Activated naive CD4-positive, alpha-beta T cell treated with anti-CD3 and anti-CD28 coated beads, Interleukin-2, amount 50 U/mL, for 72 hours (primary cell): ENCODE data around the gene HSD3B7. TPM values are rescaled to one million over a fixed set of nuclear protein-coding genes. Genes with fewer than 3 reads are reported as not detected.

Source experiments
- ATAC-seq, 2 donors: fragments of 150-1000 bp; cut with Tn5 transposase; 2 replicates each; pipeline ENCODE4 v1.10.0; 2021; ENCODE audit warnings: mild to moderate bottlenecking in 2 of 2, moderate library complexity in 2 of 2
- DNase-seq, 2 donors: peaks; one replicate each; pipeline ENCODE4 v3.0.0; 2021 to 2022; ENCODE audit warnings: low spot score in 2 of 2
- H3K27ac Mint-ChIP-seq, 2 donors: one replicate each; pipeline ENCODE4 v1.8.0; 2022; ENCODE audit warnings: mild to moderate bottlenecking in 2 of 2, mixed read lengths in 2 of 2
- H3K36me3 Mint-ChIP-seq, 2 donors: one replicate each; pipeline ENCODE4 v1.8.0; 2022; ENCODE audit warnings: mixed read lengths in 2 of 2
- H3K9me3 Mint-ChIP-seq, 2 donors: one replicate each; pipeline ENCODE4 v1.8.0; 2022; ENCODE audit warnings: mixed read lengths in 2 of 2
- total RNA-seq, 2 donors: library from RNA; stranded (reverse); gene quantifications; one replicate each; pipeline ENCODE4 v1.2.3, GENCODE V29; 2022

The HSD3B7 gene
- total RNA-seq, 2 donors from 2014 or later, result 4.1 to 9.2 TPM

DNA sequence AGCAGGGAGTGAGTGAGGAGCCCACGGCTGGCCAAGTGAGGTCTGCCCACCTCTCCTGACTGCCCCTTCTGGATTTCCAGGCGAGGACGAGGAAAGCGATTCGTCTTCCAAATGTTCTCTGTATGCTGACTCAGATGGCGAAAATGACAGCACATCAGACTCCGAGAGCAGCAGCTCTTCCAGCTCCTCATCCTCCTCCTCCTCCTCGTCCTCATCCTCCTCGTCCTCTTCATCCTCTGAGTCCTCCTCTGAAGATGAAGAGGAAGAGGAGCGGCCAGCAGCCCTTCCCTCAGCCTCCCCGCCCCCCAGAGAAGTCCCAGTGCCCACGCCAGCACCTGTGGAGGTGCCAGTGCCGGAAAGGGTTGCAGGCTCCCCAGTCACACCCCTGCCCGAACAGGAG, 13.7 kb upstream of the HSD3B7 start:
- Mint-ChIP-seq H3K27ac (peak overlapping the region in 1 of 2 donors; percentile 52), H3K36me3 (peaks cover 15 to 26% of the 10 kb centered on the region in 2 donors), H3K9me3 (no peaks in the 10 kb centered on the region)

DNA sequence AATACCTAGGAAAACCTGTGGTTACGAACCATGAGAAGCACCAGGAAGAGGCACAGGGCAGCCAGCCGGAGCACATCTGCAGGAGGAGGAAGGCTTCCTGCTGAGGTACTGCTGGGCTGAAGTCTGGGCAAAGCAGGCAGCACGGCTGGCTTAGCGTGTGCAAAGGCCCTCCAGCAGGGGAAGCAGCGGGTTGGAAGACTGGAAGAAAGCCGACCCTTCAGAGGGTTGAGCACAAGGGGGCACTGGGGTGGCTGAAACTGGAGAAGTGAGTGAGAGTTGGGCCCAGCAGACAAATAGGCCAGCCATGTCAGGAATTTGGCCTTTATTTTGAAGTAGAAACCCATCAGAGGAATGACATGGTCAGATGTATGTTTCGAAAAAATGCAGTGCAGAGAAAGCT, 12.1 kb upstream of the HSD3B7 start:
- no peak for DNase-seq
- no peaks in the 10 kb centered on the region for H3K9me3 Mint-ChIP-seq
- no peak for ATAC-seq
- H3K27ac Mint-ChIP-seq, result peak overlapping the region; percentile 13 to 43
- peaks cover 15 to 19% of the 10 kb centered on the region in 2 donors for H3K36me3 Mint-ChIP-seq

More for the DNA sequence above, 13.7 kb upstream of the HSD3B7 start:
- ATAC-seq, result no peak
- no peak for DNase-seq

DNA sequence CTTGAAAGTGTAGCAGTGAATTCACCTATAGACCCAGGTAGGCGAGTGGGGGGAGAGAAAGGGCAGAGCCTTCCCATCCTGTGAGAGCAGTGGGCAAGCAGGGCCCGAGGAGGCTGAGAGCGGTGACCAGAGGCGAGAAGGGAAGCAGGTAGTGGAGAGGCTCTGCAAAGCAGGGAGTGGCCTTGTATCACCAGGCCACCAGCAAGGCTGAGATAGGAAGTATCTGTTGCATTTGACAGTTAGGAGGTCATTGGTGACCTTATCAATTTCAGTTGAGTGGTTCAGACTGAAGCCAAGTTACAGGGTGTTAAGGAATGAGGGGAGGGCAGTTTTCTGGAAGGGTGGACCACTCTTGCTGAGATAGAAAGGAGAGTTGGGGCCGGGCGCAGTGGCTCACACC, 10.7 kb upstream of the HSD3B7 start:
- DNase-seq, result no peak
- Mint-ChIP-seq H3K36me3 (peaks cover 15 to 16% of the 10 kb centered on the region in 2 donors), H3K27ac (no peak overlapping the region), H3K9me3 (no peaks in the 10 kb centered on the region)
- no peak for ATAC-seq

GRCh38 chr16:30976486-30976885, 8.5 kb upstream of the HSD3B7 start:
- DNase-seq (no peak), ATAC-seq (no peak)
- Mint-ChIP-seq H3K36me3 (peaks cover 5 to 6% of the 10 kb centered on the region in 2 donors), H3K9me3 (no peaks in the 10 kb centered on the region), H3K27ac (peak overlapping the region; percentile 11 to 33)

- peak in 1 of 2 donors; percentile 27 for ATAC-seq
- peaks cover 5 to 6% of the 10 kb centered on the region in 2 donors for H3K36me3 Mint-ChIP-seq
- peak in 1 of 2 donors; percentile 46 for DNase-seq
Measured at GRCh38 chr16:30977502-30977901, 7.5 kb upstream of the HSD3B7 start.

GRCh38 chr16:30979170-30980022, 5.6 kb upstream of the HSD3B7 start:
- Mint-ChIP-seq H3K27ac (no peak overlapping the region), H3K9me3 (no peaks in the 10 kb centered on the region), H3K36me3 (peaks cover 0 to 5% of the 10 kb centered on the region in 2 donors)
- DNase-seq (no peak), ATAC-seq (no peak)

More at GRCh38 chr16:30977502-30977901, 7.5 kb upstream of the HSD3B7 start:
- H3K9me3 Mint-ChIP-seq, result no peaks in the 10 kb centered on the region
- peak overlapping the region in 1 of 2 donors; percentile 23 for H3K27ac Mint-ChIP-seq

- no peak for ATAC-seq
- Mint-ChIP-seq H3K9me3 (no peaks in the 10 kb centered on the region), H3K36me3 (peaks cover 0 to 5% of the 10 kb centered on the region in 2 donors), H3K27ac (peak overlapping the region in 1 of 2 donors; percentile 55)
- no peak for DNase-seq
Measured at GRCh38 chr16:30980023-30980371, 5.0 kb upstream of the HSD3B7 start.

DNA sequence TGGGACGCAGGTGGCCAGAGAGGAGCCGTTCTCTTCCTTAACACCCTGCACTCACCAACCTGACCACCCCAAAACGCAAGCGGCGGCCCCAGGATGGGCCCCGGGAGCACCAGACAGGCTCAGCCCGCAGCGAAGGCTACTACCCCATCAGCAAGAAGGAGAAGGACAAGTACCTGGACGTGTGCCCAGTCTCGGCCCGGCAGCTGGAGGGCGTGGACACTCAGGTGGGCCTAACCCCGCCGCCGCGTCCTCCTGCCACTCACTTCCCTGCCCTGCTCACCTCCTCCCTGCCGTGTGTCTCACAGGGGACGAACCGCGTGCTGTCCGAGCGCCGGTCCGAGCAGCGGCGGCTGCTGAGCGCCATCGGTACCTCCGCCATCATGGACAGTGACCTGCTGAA, 4.6 kb upstream of the HSD3B7 start:
- no peak overlapping the region for H3K27ac Mint-ChIP-seq
- ATAC-seq (no peak), DNase-seq (no peak)
- H3K9me3 Mint-ChIP-seq, result no peaks in the 10 kb centered on the region
- peaks cover 0 to 5% of the 10 kb centered on the region in 2 donors for H3K36me3 Mint-ChIP-seq

GRCh38 chr16:30980959-30981358, 4.0 kb upstream of the HSD3B7 start:
- DNase-seq (no peak), ATAC-seq (no peak)
- Mint-ChIP-seq H3K27ac (no peak overlapping the region), H3K36me3 (peaks cover 0 to 5% of the 10 kb centered on the region in 2 donors), H3K9me3 (no peaks in the 10 kb centered on the region)

DNA sequence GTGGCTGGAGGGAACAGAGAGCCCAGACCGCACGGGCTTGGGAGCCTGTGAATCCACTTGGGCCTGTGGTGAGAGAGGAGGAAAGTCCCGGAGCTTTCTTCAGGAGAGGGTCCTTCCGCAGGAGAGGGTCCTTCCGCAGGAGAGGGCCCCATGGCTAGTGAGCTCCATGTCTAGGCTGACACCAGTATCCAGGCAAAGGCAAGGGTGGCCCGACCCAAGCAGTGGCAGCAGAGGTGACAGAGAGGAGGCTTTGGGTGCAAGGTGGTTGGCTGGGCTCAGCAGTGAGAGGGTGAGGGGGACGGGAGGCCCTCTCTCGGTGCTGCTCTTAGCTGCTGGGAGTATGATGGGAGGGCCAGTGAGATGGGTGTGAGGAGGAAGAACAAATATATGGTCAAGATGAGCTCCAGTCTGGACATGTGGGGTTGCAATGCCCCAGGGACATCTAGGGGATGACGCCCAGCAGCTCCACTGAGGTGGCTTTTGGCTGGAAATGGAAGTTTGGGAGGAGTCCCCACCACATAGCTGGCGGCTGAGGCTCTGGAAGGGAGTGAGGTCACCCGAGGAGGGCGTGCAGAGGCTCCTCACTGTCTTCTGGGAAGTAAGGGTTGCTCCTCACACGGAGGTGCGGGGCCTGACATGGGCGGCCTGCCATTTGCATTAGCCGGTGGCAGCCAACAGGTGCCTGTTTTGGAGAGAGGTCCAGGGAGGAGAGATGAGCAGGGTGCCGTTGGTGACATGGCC, 2.3 kb upstream of the HSD3B7 start:
- H3K9me3 Mint-ChIP-seq, result no peaks in the 10 kb centered on the region
- H3K27ac Mint-ChIP-seq, result peak overlapping the region; percentile 21 to 72
- no peak for DNase-seq
- ATAC-seq, result no peak
- peaks cover 0 to 5% of the 10 kb centered on the region in 2 donors for H3K36me3 Mint-ChIP-seq

DNA sequence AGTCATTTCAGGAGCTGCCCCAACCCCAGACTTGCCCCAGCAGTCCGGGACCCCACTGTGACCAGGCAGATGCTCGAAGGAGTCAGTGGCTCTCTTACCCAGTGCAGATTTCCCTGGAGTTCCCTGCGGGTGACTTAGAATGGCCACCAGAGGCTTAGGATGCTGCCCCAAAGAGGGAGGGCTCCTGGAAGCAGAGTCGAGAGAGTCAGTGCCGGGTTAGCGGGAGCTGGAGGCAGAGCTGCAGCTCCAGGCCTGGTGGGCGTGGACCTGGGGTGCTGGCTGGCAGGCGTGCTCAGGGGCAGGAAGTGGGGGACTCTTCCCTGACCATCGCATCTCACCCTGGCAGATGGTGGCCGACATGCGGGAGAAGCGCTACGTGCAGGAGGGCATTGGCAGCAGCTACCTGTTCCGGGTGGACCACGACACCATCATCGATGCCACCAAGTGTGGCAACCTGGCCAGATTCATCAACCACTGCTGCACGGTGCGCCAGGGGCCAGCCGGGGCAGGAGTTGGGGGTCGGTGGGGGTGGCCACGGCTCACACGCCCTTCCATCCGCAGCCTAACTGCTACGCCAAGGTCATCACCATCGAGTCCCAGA, 1.6 kb upstream of the HSD3B7 start:
- ATAC-seq, result no peak

GRCh38 chr16:30983898-30984610, 953 bp upstream of the HSD3B7 start:
- ATAC-seq, result no peak
- no peak for DNase-seq
- Mint-ChIP-seq H3K36me3 (peaks cover 0 to 5% of the 10 kb centered on the region in 2 donors), H3K27ac (no peak overlapping the region), H3K9me3 (no peaks in the 10 kb centered on the region)

More for the DNA sequence above, 1.6 kb upstream of the HSD3B7 start:
- Mint-ChIP-seq H3K36me3 (peaks cover 0 to 5% of the 10 kb centered on the region in 2 donors), H3K27ac (peak overlapping the region; percentile 21 to 72), H3K9me3 (no peaks in the 10 kb centered on the region)
- DNase-seq, result no peak

- Mint-ChIP-seq H3K36me3 (peaks cover 0 to 5% of the 10 kb centered on the region in 2 donors), H3K27ac (peak overlapping the region; percentile 55 to 64)
Measured at GRCh38 chr16:30985401-30986128, 558 bp downstream of the HSD3B7 start.

DNA sequence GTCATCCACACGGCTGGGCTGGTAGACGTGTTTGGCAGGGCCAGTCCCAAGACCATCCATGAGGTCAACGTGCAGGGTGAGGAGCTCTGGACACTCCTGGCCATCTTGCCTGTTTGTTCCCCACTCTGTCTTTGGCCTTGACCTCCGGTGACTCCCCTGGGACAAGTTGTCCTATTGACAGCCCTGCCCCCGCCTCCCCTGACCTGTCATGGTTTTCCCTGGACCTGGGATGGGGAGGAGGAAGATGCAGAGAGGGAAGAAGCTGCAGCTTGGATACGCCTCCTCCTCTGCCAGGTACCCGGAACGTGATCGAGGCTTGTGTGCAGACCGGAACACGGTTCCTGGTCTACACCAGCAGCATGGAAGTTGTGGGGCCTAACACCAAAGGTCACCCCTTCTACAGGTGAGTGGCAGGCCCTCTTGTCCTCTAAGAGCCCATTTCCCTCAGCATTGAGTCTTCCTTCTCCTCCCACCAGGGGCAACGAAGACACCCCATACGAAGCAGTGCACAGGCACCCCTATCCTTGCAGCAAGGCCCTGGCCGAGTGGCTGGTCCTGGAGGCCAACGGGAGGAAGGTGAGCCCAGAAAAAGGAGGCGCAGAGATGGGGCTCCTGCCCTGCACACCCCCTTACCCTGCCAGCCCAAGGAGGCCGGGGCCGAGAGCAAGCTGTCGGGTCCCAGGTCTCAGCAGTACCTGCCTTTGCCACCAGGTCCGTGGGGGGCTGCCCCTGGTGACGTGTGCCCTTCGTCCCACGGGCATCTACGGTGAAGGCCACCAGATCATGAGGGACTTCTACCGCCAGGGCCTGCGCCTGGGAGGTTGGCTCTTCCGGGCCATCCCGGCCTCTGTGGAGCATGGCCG, 1.4 kb downstream of the HSD3B7 start:
- ATAC-seq (no peak), DNase-seq (no peak)
- peak overlapping the region in 1 of 2 donors; percentile 64 for H3K27ac Mint-ChIP-seq
- H3K9me3 Mint-ChIP-seq, result no peaks in the 10 kb centered on the region
- H3K36me3 Mint-ChIP-seq, result peaks cover 0 to 5% of the 10 kb centered on the region in 2 donors

More at GRCh38 chr16:30985401-30986128, 558 bp downstream of the HSD3B7 start:
- H3K9me3 Mint-ChIP-seq, result no peaks in the 10 kb centered on the region
- peak; percentile 10 to 32 for ATAC-seq
- no peak for DNase-seq

DNA sequence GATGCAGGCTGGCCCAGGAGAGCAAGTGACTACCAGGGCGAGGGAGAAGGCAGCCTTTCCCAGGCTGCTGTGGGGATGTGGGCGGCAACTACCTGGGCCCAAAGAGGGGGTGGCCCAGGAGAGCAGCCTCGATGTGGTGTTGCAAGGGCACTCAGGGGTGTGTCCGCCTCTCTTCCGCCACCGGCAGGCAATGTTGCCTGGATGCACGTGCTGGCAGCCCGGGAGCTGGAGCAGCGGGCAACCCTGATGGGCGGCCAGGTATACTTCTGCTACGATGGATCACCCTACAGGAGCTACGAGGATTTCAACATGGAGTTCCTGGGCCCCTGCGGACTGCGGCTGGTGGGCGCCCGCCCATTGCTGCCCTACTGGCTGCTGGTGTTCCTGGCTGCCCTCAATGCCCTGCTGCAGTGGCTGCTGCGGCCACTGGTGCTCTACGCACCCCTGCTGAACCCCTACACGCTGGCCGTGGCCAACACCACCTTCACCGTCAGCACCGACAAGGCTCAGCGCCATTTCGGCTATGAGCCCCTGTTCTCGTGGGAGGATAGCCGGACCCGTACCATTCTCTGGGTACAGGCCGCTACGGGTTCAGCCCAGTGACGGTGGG, 2.7 kb downstream of the HSD3B7 start:
- peaks cover 0 to 5% of the 10 kb centered on the region in 2 donors for H3K36me3 Mint-ChIP-seq
- H3K9me3 Mint-ChIP-seq, result no peaks in the 10 kb centered on the region
- ATAC-seq (no peak), DNase-seq (no peak)
- no peak overlapping the region for H3K27ac Mint-ChIP-seq
